GM23338 (cell line): ENCODE data around the gene MYO18B. TPM values are rescaled to one million over a fixed set of nuclear protein-coding genes. Genes with fewer than 3 reads are reported as not detected.

ENCODE experiments used
- ATAC-seq: fragments of 200-7000 bp; cut with Tn5 transposase; 3 replicates; pipeline ENCODE4 v1.9.1; 2020
- DNase-seq: peaks from one replicate; pipeline ENCODE4 v3.0.0-alpha.2; 2015; ENCODE audit warnings: low spot score
- H2AFZ ChIP-seq: fragments of 200-600 bp; sonication (generic); 2 replicates; pipeline ENCODE4 v1.8.0; 2016; ENCODE audit warnings: antibody characterized with exemption, mild to moderate bottlenecking, moderate library complexity
- H3F3A ChIP-seq: fragments of 200-600 bp; sonication (generic); replicated peaks from 2 replicates; pipeline ENCODE4 v1.8.0; 2017; ENCODE audit warnings: antibody characterized with exemption, mixed run types, low read depth
- H3K27ac ChIP-seq: fragments of 200-600 bp; sonication (generic); 2 replicates; pipeline ENCODE4 v1.6.1; 2016; ENCODE audit warnings: low read depth
- H3K27me3 ChIP-seq: fragments of 200-600 bp; sonication (generic); 2 replicates; pipeline ENCODE4 v1.8.0; 2016; ENCODE audit warnings: mild to moderate bottlenecking, mixed run types, moderate library complexity; ENCODE audit not compliant: insufficient read depth
- H3K36me3 ChIP-seq: fragments of 200-600 bp; sonication (generic); 2 replicates; pipeline ENCODE4 v1.8.0; 2016; ENCODE audit warnings: mild to moderate bottlenecking; ENCODE audit not compliant: insufficient read depth
- H3K4me1 ChIP-seq: fragments of 200-600 bp; sonication (generic); 2 replicates; pipeline ENCODE4 v1.8.0; 2016; ENCODE audit warnings: mild to moderate bottlenecking, moderate library complexity; ENCODE audit not compliant: insufficient read depth
- H3K4me2 ChIP-seq: fragments of 200-600 bp; sonication (generic); 2 replicates; pipeline ENCODE4 v1.7.1; 2017; ENCODE audit warnings: mixed run types
- H3K4me3 ChIP-seq: fragments of 200-600 bp; sonication (generic); 2 replicates; pipeline ENCODE4 v1.6.1; 2016; ENCODE audit warnings: mixed run types
- H3K79me2 ChIP-seq: fragments of 200-600 bp; sonication (generic); replicated peaks from 2 replicates; pipeline ENCODE4 v1.8.0; 2017; ENCODE audit warnings: mild to moderate bottlenecking; ENCODE audit not compliant: insufficient read depth
- H3K9me2 ChIP-seq: fragments of 200-600 bp; sonication (generic); 2 replicates; pipeline ENCODE4 v1.8.0; 2017; ENCODE audit not compliant: insufficient read depth
- H4K20me1 ChIP-seq: fragments of 200-600 bp; sonication (generic); replicated peaks from 2 replicates; pipeline ENCODE4 v1.8.0; 2017; ENCODE audit warnings: mild to moderate bottlenecking; ENCODE audit not compliant: insufficient read depth
- H3K27ac Mint-ChIP-seq: 2 replicates; pipeline ENCODE4 v1.8.0; 2020; ENCODE audit warnings: inconsistent platforms, mild to moderate bottlenecking, moderate library complexity, mixed read lengths
- H3K27me3 Mint-ChIP-seq: 3 replicates; pipeline ENCODE4 v1.8.0; 2022; ENCODE audit warnings: low read depth, mild to moderate bottlenecking, moderate library complexity, mixed read lengths, inconsistent platforms; ENCODE audit not compliant: insufficient read depth, poor library complexity
- H3K36me3 Mint-ChIP-seq: 3 replicates; pipeline ENCODE4 v1.8.0; 2021; ENCODE audit warnings: low read depth, mild to moderate bottlenecking, inconsistent platforms, moderate library complexity, mixed read lengths
- H3K4me1 Mint-ChIP-seq: 3 replicates; pipeline ENCODE4 v1.8.0; 2020; ENCODE audit warnings: mild to moderate bottlenecking, inconsistent platforms, mixed read lengths
- H3K4me3 Mint-ChIP-seq: 3 replicates; pipeline ENCODE4 v1.8.0; 2021; ENCODE audit warnings: moderate library complexity, mild to moderate bottlenecking, inconsistent platforms, mixed read lengths
- H3K9me3 Mint-ChIP-seq: 3 replicates; pipeline ENCODE4 v1.8.0; 2020; ENCODE audit warnings: moderate library complexity, mild to moderate bottlenecking, inconsistent platforms, mixed read lengths
- CREB1 ChIP-seq: fragments of 250-450 bp; sonication (Bioruptor Pico); IDR thresholded peaks from 2 replicates; pipeline ENCODE4 v1.5.0; 2020; ENCODE audit warnings: low read depth, mild to moderate bottlenecking, moderate library complexity
- NANOG ChIP-seq: IDR thresholded peaks from 2 replicates; pipeline ENCODE4 v1.6.1; 2016; ENCODE audit warnings: antibody characterized with exemption, borderline replicate concordance
- POLR2AphosphoS5 ChIP-seq: IDR thresholded peaks from 2 replicates; pipeline ENCODE4 v1.6.1; 2016; ENCODE audit warnings: antibody characterized with exemption, low read depth
- ZNF331 ChIP-seq: fragments of 250-450 bp; sonication (Bioruptor Pico); IDR thresholded peaks from 2 replicates; pipeline ENCODE4 v1.5.0; 2020; ENCODE audit warnings: low read depth, mild to moderate bottlenecking, moderate library complexity
- ZNF462 ChIP-seq: fragments of 250-450 bp; sonication (Bioruptor Pico); IDR thresholded peaks from 2 replicates; pipeline ENCODE4 v1.5.0; 2020; ENCODE audit warnings: mild to moderate bottlenecking, moderate library complexity
- polyA plus RNA-seq: library from polyadenylated mRNA; unstranded; fragments of >200 nt; fragmentation: Nextera tagmentation; extraction: Ambion mirVana; gene quantifications from 2 replicates; pipeline ENCODE4 v1.2.1, GENCODE V29; 2016
- total RNA-seq: library from RNA; depleted of rRNA; stranded (reverse); fragments of >200 nt; shearing (Covaris generic); gene quantifications from 2 replicates; pipeline ENCODE4 v1.2.3, GENCODE V29; 2014
- TF ChIP-seq, protein P1 (sequence below): IDR thresholded peaks from one replicate; pipeline ENCODE4 v1.6.1; 2018; ENCODE audit warnings: antibody characterized with exemption; ENCODE audit not compliant: unreplicated experiment

The MYO18B gene
- total and polyA plus RNA-seq, 2 experiments from 2014 or later: 0.36 to 0.45 TPM

- TF ChIP-seq ZNF462 (CRISPR knock-in tag) (no peak), CREB1 (CRISPR knock-in tag) (no peak), POLR2AphosphoS5 (no peak)
- TF ChIP-seq, protein P1, sequence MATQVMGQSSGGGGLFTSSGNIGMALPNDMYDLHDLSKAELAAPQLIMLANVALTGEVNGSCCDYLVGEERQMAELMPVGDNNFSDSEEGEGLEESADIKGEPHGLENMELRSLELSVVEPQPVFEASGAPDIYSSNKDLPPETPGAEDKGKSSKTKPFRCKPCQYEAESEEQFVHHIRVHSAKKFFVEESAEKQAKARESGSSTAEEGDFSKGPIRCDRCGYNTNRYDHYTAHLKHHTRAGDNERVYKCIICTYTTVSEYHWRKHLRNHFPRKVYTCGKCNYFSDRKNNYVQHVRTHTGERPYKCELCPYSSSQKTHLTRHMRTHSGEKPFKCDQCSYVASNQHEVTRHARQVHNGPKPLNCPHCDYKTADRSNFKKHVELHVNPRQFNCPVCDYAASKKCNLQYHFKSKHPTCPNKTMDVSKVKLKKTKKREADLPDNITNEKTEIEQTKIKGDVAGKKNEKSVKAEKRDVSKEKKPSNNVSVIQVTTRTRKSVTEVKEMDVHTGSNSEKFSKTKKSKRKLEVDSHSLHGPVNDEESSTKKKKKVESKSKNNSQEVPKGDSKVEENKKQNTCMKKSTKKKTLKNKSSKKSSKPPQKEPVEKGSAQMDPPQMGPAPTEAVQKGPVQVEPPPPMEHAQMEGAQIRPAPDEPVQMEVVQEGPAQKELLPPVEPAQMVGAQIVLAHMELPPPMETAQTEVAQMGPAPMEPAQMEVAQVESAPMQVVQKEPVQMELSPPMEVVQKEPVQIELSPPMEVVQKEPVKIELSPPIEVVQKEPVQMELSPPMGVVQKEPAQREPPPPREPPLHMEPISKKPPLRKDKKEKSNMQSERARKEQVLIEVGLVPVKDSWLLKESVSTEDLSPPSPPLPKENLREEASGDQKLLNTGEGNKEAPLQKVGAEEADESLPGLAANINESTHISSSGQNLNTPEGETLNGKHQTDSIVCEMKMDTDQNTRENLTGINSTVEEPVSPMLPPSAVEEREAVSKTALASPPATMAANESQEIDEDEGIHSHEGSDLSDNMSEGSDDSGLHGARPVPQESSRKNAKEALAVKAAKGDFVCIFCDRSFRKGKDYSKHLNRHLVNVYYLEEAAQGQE: no peak
Measured at GRCh38 chr22:25765016-25765367, 23.0 kb downstream of the MYO18B start (continued).

DNA sequence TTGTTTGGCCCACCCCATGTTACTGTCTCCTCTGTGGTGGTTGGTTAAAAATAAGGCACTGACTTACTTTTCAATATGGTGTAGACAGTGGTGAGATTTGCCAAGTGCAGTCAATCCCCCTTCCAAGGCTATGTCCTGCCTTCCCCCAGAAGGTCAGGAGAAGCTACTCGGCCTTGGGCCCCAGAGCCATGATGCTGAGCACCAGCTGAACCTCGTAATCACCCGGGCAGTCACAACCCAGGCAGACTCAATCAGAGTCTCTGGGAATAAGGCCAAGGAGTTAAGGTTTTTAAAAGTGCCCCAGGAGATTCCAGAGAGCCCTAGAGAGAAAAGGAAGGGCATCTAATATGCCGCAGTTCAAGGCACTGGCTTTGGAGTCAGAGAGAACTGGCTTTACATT, 23.8 kb downstream of the MYO18B start:
- H2AFZ ChIP-seq: no peak overlapping the region
- Mint-ChIP-seq H3K27me3 (no peaks in the 10 kb centered on the region), H3K4me1 (no peaks in the 10 kb centered on the region), H3K27ac (no peak overlapping the region), H3K4me3 (no peak overlapping the region), H3K9me3 (peaks cover 9% of the 10 kb centered on the region; the same call in 2 of the 3 replicates), H3K36me3 (no peaks in the 10 kb centered on the region; the same call in 2 of the 3 replicates)
- no peaks in the 10 kb centered on the region for H3K79me2 ChIP-seq
- H3K36me3 ChIP-seq: no peaks in the 10 kb centered on the region
- no peak overlapping the region for H3K4me2 ChIP-seq
- DNase-seq (no peak), ATAC-seq (no peak)
- H3F3A ChIP-seq: no peaks in the 10 kb centered on the region
- H3K27me3 ChIP-seq: no peaks in the 10 kb centered on the region
- H3K4me3 ChIP-seq: no peak overlapping the region
- no peak overlapping the region for H3K27ac ChIP-seq
- H3K9me2 ChIP-seq: 0 out of 2 replicates have a peak, but pooled peaks cover 4% of the 10 kb centered on the region
- H3K4me1 ChIP-seq: no peaks in the 10 kb centered on the region
- H4K20me1 ChIP-seq: no peaks in the 10 kb centered on the region
- TF ChIP-seq ZNF462 (CRISPR knock-in tag): no peak
- no peak for TF ChIP-seq CREB1 (CRISPR knock-in tag)
- TF ChIP-seq ZNF331: no peak
- no peak for TF ChIP-seq NANOG
